Measurements from ENCODE around the gene ZNF230. TPM values are rescaled to one million over a fixed set of nuclear protein-coding genes. Genes with fewer than 3 reads are reported as not detected.
A peak's percentile ranks its signal among the peaks of the same experiment; 100 is the strongest.

Gene ZNF230
- total and polyA plus RNA-seq, 9 of the 15 experiments (the other 6 are each of a cell fraction or from before 2014, with no cell fraction given), result 1.3 to 4.0 (median 2.2) TPM

GRCh38 chr19:43983912-43984686 is 18.7 kb upstream of the ZNF230 start, which contains the start of gene ZNF155 (continued):
- TF ChIP-seq AFF4 (CRISPR knock-in tag; IDR thresholded peaks at IDR 0.05), result no peak
- no peak for TF ChIP-seq FOXO4 (CRISPR knock-in tag; IDR thresholded peaks at IDR 0.05)
- TF ChIP-seq PPARD (CRISPR knock-in tag; IDR thresholded peaks at IDR 0.05), result no peak
- TF ChIP-seq BRD9 (IDR thresholded peaks at IDR 0.05; ENCODE audit: low read depth, partially characterized antibody), result no peak
- TF ChIP-seq ERF (CRISPR knock-in tag; IDR thresholded peaks at IDR 0.05), result no peak
- no peak for TF ChIP-seq BMI1 (IDR thresholded peaks at IDR 0.05; ENCODE audit: low read length)
- TF ChIP-seq SRSF7 (optimal IDR thresholded peaks at IDR 0.05; ENCODE audit: low read depth, low read length), result no peak
- no peak for TF ChIP-seq BCLAF1 (IDR thresholded peaks at IDR 0.05; ENCODE audit: borderline replicate concordance in 1 of 2, control insufficient read depth in 1 of 2, low read depth in 2 of 2, low read length in 1 of 2)
- TF ChIP-seq SIX5 (IDR thresholded peaks at IDR 0.05; ENCODE audit: borderline replicate concordance in 1 of 2, insufficient read depth in 1 of 2, low read depth in 1 of 2, low read length in 2 of 2), result peak; percentile 61 to 71
- TF ChIP-seq ZNF436 (CRISPR knock-in tag; IDR thresholded peaks at IDR 0.05), result no peak
- TF ChIP-seq PBX2 (CRISPR knock-in tag; IDR thresholded peaks at IDR 0.05; ENCODE audit: low read depth), result no peak
- no peak for TF ChIP-seq PBX2 (tag; conservative IDR thresholded peaks at IDR 0.05; ENCODE audit: low read depth)
- TF ChIP-seq TARDBP (IDR thresholded peaks at IDR 0.05), result no peak

Data from K562 (cell line).